Tibial nerve (tissue), 3 donors: ENCODE results near the gene DUSP9.

ENCODE experiments used
- POLR2A ChIP-seq, 2 donors: fragments of 450-650 bp; IDR thresholded peaks; one replicate each; pipeline ENCODE4 v1.6.1; 2017; ENCODE audit warnings: antibody characterized with exemption in 2 of 2, mild to moderate bottlenecking in 2 of 2, moderate library complexity in 2 of 2
- TF ChIP-seq, protein P1 (sequence below), 5 experiments: fragments of 200-600 bp in 3 of 5; fragments of 450-650 bp in 2 of 5; sonication (generic) in 3 of 5; IDR thresholded peaks; one replicate each; pipeline ENCODE4 v1.5.1; 2016 to 2019; ENCODE audit warnings: antibody characterized with exemption in 5 of 5, mild to moderate bottlenecking in 3 of 5, moderate library complexity in 2 of 5

DNA sequence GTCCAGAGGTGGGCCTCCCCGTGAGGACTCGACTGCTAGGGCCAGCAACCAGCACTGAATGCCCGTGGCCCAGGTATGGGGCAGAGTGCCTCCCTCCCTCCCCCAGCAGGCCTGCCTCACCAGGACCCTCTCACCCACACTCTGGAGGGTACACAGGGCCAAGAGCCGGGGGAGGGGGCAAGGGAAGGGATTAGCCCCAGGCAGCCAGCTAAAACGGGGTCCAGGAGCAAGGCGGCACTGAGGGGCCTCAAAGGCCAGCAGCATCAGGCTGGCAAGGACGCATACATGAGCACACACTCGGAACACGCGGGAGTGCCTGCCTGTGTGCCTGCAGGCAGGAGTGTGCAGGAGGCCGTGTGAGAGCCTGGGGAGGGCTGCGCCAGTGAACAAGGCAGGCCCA, 18.3 kb upstream of the DUSP9 start:
- TF ChIP-seq, protein P1, sequence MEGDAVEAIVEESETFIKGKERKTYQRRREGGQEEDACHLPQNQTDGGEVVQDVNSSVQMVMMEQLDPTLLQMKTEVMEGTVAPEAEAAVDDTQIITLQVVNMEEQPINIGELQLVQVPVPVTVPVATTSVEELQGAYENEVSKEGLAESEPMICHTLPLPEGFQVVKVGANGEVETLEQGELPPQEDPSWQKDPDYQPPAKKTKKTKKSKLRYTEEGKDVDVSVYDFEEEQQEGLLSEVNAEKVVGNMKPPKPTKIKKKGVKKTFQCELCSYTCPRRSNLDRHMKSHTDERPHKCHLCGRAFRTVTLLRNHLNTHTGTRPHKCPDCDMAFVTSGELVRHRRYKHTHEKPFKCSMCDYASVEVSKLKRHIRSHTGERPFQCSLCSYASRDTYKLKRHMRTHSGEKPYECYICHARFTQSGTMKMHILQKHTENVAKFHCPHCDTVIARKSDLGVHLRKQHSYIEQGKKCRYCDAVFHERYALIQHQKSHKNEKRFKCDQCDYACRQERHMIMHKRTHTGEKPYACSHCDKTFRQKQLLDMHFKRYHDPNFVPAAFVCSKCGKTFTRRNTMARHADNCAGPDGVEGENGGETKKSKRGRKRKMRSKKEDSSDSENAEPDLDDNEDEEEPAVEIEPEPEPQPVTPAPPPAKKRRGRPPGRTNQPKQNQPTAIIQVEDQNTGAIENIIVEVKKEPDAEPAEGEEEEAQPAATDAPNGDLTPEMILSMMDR (IDR thresholded peaks at IDR 0.05) = no peak
- TF ChIP-seq POLR2A (IDR thresholded peaks at IDR 0.05) = no peak
